ENCODE measurements around the gene MCUB. TPM values are rescaled to one million over a fixed set of nuclear protein-coding genes. Genes with fewer than 3 reads are reported as not detected.

MCUB gene
- total RNA-seq, 1 experiment from 2014 or later = 14.8 TPM

DNA sequence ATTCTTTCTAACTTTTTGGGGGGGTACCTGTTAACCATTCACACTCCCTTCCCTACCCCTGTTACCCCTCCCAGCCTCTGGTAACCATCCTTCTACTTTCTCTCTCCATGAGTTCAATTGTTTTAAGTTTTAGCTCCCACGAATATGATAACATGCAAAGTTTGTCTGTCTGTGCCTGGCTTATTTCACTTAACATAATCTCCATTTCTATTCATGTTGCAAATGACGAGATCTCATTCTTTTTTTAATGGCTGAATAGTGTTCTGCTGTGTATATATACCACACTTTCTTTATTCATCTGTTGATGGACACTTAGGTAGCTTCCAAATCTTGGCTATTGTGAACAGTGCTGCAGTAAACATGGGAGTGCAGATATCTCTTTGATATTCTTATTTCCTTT is 41.3 kb downstream of the MCUB start:
- H3K23me2 ChIP-seq (ENCODE audit: insufficient read length, low read depth, low read length, poor library complexity, severe bottlenecking) = no peaks in the 10 kb centered on the region
- H4K8ac ChIP-seq (replicated peaks; ENCODE audit: insufficient read length, low read depth, low read length) = no peak overlapping the region
- Mint-ChIP-seq H3K27me3 (ENCODE audit: low read depth) (no peaks in the 10 kb centered on the region), H3K27ac (no peak overlapping the region), H3K4me3 (no peak overlapping the region), H3K9me3 (peaks cover 21 to 33% of the 10 kb centered on the region in 2 experiments), H3K36me3 (ENCODE audit: insufficient read depth in 1 of 3, low read depth in 3 of 3) (peaks cover 21 to 41% (median 23%) of the 10 kb centered on the region in 3 experiments), H3K4me1 (peaks cover 5 to 7% of the 10 kb centered on the region in 2 experiments)
- H3K4me2 ChIP-seq (ENCODE audit: insufficient read depth, insufficient read length, low read length) = no peak overlapping the region
- H3T11ph ChIP-seq (ENCODE audit: low read length) = no peak overlapping the region
- H2AFZ ChIP-seq (ENCODE audit: low read length) = no peak overlapping the region
- H3K79me1 ChIP-seq (ENCODE audit: insufficient read depth, low read depth, low read length, poor library complexity, severe bottlenecking) = no peaks in the 10 kb centered on the region
- no peak overlapping the region for H3K18ac ChIP-seq (ENCODE audit: insufficient read length, low read depth, low read length)
- H4K5ac ChIP-seq (ENCODE audit: insufficient read length, low read depth, low read length) = no peak overlapping the region
- no peak overlapping the region for H2BK15ac ChIP-seq (ENCODE audit: low read depth, low read length)
- no peak overlapping the region for H2BK5ac ChIP-seq (ENCODE audit: insufficient read length, low read length)
- H3K9ac ChIP-seq (ENCODE audit: extremely low read depth, insufficient read length, low read length) = no peak overlapping the region
- H3K9me3 ChIP-seq (ENCODE audit: control insufficient read depth, low read depth, low read length) = no peaks in the 10 kb centered on the region
- H3K4me1 ChIP-seq (ENCODE audit: insufficient read depth, low read length) = no peaks in the 10 kb centered on the region
- H2BK20ac ChIP-seq (ENCODE audit: low read depth, low read length, poor library complexity, severe bottlenecking) = no peak overlapping the region
- WGBS (ENCODE audit: extremely low coverage, insufficient read length, low lambda C conversion rate) = no CpG with 5 or more reads among the region's 2 CpGs
- H3K4ac ChIP-seq (ENCODE audit: low read depth, low read length) = no peak overlapping the region
- no peaks in the 10 kb centered on the region for H3K27me3 ChIP-seq (ENCODE audit: insufficient read depth, low read length)
- no peak overlapping the region for H3K27ac ChIP-seq (ENCODE audit: insufficient read length, low read depth, low read length)
- no peak overlapping the region for H4K91ac ChIP-seq (ENCODE audit: insufficient read length, low read depth, low read length)
- H2BK12ac ChIP-seq (ENCODE audit: insufficient read length, low read depth, low read length) = no peak overlapping the region
- TF ChIP-seq, protein P1, sequence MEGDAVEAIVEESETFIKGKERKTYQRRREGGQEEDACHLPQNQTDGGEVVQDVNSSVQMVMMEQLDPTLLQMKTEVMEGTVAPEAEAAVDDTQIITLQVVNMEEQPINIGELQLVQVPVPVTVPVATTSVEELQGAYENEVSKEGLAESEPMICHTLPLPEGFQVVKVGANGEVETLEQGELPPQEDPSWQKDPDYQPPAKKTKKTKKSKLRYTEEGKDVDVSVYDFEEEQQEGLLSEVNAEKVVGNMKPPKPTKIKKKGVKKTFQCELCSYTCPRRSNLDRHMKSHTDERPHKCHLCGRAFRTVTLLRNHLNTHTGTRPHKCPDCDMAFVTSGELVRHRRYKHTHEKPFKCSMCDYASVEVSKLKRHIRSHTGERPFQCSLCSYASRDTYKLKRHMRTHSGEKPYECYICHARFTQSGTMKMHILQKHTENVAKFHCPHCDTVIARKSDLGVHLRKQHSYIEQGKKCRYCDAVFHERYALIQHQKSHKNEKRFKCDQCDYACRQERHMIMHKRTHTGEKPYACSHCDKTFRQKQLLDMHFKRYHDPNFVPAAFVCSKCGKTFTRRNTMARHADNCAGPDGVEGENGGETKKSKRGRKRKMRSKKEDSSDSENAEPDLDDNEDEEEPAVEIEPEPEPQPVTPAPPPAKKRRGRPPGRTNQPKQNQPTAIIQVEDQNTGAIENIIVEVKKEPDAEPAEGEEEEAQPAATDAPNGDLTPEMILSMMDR (conservative IDR thresholded peaks at IDR 0.05) = no peak
- no peaks in the 10 kb centered on the region for H4K20me1 ChIP-seq (ENCODE audit: control insufficient read depth, insufficient read depth, insufficient read length)
- no peak overlapping the region for H3K23ac ChIP-seq (ENCODE audit: insufficient read length, low read depth, low read length)
- H3K14ac ChIP-seq (ENCODE audit: insufficient read depth, low read length) = no peak overlapping the region
- DNase-seq = no peak
- H3K56ac ChIP-seq (ENCODE audit: insufficient read length, low read depth, low read length) = no peak overlapping the region
- H2AK5ac ChIP-seq (ENCODE audit: insufficient read length, low read length) = no peak overlapping the region
- H2BK120ac ChIP-seq (ENCODE audit: low read depth, low read length, poor library complexity, severe bottlenecking) = no peak overlapping the region
- no peaks in the 10 kb centered on the region for H3K79me2 ChIP-seq (ENCODE audit: insufficient read depth, low read length)

Measured in H9 (cell line).